GM18873 (cell line): ENCODE data around the gene PRKX.
"Not testable (repeated sequence)": the region's sequence is repeated elsewhere in the genome, so short reads cannot be mapped to it uniquely, and the experiment has no call there.

ENCODE experiments used
- ATAC-seq: cut with Tn5 transposase; IDR thresholded peaks from one replicate; pipeline ENCODE4 v1.9.1; 2021; ENCODE audit warnings: mild to moderate bottlenecking, moderate library complexity, moderate number of reproducible peaks; ENCODE audit not compliant: unreplicated experiment, low FRiP score

The PRKX gene

GRCh38 chrX:3663576-3664250, 49.7 kb downstream of the PRKX start:
- not testable (repeated sequence) for ATAC-seq

- no peak for ATAC-seq
Measured at GRCh38 chrX:3659761-3660160, 53.7 kb downstream of the PRKX start.

DNA sequence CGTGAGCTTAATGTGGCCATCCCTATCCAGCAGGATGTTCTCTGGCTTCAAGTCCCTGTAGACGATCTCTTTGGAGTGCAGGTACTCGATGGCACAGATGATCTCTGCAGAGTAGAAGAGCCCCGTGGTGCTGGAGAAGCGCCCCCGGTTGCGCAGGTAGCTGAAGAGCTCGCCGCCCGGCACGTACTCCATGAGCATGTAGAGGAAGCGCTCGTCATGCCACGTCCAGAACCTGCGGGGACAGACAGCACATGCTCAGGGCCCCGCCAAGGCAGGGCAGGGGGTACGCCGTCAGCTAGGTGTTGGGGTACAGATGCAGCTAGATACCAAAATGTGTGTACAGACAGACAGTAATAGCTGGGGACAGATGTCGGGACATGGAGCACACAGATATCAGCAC, 58.3 kb downstream of the PRKX start:
- no peak for ATAC-seq

DNA sequence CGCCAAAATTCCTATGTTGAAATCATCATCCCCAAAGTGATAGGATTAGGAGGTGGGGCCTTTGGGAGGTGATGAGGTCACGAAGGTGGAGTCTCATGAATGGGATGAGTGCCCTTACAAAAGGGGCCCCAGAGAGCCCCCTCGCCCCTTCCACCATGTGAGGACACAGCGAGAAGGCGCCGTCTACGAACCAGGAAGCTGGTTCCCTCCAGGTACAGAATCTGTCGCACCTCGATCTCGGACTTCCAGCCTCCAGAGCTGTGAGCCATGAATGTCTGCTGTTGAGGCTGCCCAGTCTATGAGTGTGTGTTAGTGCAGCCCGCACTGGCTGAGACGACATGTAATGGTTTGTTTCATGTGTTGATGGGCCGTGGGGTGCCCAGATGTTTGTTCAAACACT, 60.3 kb downstream of the PRKX start:
- no peak for ATAC-seq

- ATAC-seq = no peak
Measured at GRCh38 chrX:3651277-3651676, 62.2 kb downstream of the PRKX start.

- ATAC-seq = no peak
Measured at GRCh38 chrX:3648084-3648483, 65.4 kb downstream of the PRKX start.

DNA sequence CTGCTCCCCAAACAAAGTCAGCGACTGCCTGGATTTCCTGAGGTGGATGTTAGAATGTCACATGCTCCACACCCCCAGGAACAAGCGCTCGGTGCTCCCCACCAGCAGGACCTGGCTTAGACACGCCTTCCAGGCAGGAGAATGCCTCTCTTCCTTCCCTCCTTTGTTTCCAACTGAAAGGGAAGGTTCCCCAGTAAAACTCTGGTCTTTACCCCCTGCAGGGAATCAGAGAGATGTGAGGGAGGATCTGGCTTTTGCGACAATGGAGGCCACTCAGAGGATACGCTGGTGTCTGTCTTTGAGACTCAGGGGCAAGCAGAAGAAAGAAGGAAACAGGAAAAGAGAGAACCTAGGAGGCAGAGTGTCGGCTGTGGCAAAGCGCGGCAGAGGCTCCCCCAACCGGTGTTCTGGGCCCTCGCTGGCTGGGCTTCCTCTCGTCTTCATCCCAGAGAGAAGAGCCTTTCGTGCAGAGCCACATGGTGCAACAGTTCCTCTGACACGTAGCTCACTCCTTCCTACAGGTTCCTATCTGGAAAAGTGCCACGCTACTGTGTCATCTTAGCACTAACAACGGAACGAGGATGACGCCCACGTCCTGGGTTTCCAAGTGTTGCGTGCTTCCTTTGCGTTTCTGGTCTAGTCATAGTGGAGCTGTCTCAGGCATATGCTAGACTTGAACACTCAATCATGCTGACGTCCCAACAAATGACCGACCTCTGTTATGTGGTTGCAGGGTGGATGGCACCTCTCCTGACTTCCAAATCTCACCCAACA, 73.4 kb downstream of the PRKX start:
- ATAC-seq = not testable (repeated sequence)

DNA sequence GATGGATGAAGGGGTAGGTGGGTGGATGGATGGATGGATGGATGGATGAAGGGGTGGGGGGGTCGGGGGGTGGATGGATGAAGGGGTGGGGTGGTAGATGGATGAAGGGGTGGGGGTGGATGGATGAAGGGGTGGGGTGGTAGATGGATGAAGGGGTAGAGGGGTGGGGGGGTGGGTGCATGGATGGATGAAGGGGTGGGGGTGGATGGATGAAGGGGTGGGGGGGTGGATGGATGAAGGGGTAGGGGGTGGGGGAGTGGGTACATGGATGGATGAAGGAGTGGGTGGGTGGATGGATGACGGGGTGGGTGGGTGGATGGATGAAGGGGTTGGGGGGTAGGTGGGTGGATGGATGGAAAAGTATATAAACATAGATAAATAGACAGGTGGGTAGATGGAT, 74.2 kb downstream of the PRKX start:
- ATAC-seq = no peak

GRCh38 chrX:3638280-3638873, 75.1 kb downstream of the PRKX start:
- no peak for ATAC-seq

- ATAC-seq = no peak
Measured at GRCh38 chrX:3636803-3637202, 76.6 kb downstream of the PRKX start.

DNA sequence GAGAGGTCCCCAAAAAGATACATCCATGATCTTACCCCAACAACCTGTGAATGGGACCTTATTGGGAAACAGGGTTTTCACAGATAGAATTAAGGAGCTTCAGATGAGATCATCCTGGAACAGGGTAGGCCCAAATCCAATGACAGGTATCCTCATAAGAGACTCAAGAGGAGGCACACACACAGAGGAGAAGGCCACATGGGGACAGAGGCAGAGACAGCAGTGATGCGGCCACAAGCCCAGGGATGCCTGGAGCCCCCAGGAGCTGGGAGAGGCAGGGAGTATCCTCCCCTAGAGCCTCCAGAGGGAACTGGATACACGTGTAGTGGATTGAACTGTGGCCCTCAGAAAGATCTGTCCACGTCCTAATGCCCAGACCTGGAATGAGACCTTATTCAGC, 82.3 kb downstream of the PRKX start:
- no peak for ATAC-seq

DNA sequence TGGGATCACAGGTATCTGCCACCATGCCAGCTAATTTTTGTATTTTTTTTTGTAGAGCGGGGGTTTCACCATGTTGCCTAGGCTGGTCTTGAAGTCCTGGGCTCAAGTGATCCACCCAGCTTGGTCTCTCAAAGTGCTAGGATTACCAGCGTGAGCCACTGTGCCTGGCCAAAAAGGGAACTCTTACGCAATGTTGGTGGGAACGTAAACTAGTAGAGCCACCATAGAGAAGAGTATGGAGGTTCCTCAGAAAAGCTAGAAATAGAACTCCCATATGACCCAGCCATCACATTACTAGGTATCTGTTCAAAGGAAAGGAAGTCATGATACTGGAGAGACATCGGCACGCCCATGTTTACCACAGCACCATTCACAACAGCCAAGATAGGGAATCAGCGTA, 85.9 kb downstream of the PRKX start:
- ATAC-seq = no peak

GRCh38 chrX:3621414-3621813, 92.0 kb downstream of the PRKX start:
- ATAC-seq = no peak

DNA sequence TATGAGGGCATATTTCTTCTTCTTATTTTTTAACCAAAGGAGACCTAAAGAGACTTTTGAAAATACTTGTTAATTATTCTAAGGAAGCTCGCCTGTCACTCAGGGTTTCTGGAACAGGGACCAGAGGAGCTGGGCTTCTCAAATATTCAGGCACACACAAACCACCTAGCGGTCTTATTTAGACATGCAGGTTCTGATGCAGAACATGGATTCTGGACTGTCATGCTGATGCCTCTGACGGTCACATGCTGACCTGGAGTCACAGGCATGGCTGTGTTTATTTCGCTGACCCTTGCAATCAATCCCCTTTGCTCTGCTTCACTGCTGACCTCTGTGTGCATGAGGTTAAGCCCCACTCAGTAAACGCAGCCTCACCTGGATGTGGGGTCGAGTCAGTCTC, 101.7 kb downstream of the PRKX start:
- not testable (repeated sequence) for ATAC-seq

DNA sequence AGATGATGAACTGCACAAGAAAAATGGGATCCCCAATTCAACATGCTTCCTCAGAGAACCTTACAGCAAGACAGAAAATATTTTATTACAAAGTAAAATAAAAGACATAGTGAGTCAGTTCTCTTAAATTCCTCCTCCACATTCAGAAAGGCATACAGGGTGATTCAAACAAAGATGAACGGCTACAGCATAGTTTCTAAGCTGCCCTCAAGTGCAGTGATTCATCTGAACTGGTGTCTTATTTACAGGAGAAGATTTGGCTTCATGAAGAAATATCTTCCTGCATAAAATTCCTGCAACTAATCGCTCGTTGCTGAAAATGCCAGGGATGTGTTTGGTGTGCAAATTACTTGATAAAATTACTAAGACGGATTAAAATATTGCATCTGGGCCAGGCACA, 103.6 kb downstream of the PRKX start:
- ATAC-seq = no peak

DNA sequence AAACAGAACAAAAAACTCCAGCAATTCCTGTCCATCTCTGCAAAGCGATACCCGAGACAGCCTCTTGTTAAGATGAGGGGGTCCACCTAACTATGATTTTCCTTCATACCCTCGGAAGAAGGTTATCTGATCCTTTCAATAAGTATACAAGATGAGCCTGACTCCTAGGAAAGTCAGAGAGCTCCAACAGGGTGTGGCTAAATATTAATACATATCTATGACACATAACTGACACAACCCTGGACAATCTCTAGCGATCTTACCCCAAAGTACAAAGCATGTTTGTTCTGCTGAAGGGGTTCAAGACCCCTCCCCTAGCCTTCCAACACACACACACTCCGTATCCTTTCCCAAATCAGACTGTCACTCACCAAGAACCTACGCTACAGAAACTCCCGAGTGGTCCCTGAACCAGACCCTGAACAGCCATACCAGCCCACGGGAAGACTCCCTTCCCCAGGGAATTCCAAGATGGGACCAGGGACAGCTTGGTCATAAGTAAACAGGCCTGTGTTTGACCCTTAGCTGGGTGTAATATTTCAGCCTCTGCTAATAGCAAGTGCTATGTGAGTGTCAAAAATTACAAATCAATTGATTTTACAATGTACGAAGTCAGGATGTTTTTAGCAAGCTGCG, 110.3 kb downstream of the PRKX start:
- no peak for ATAC-seq

DNA sequence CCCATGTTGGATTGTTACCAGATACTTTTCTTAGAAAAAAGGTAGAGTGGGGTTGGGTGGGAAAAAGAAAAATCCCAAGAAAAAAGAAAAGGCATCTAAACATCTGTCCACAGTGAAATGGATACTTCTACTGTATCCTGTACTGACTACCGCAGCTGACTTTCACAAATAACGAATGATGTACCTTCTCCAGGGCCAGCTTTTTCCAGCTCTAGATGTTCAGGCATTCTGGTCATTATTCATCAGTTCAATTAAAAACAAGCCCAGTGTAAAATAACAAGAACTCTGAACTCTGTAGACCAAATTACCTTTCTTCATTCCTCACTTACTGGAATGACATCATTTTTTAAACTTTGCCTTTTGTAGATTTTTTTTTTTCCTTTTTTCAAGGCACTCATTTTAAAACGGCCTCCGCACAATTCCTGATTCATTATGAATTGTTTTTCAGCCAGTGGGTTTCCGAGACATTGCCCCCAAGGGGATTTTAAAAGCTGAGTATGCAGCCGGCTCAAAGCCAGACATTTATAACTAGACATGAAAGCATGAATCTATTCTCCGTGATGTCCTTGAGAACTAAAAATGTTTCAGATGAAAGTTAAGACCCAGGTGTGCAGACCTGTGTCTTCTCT, 113.5 kb downstream of the PRKX start:
- ATAC-seq = no peak

- no peak for ATAC-seq
Measured at GRCh38 chrX:3598709-3599108, 114.7 kb downstream of the PRKX start.

DNA sequence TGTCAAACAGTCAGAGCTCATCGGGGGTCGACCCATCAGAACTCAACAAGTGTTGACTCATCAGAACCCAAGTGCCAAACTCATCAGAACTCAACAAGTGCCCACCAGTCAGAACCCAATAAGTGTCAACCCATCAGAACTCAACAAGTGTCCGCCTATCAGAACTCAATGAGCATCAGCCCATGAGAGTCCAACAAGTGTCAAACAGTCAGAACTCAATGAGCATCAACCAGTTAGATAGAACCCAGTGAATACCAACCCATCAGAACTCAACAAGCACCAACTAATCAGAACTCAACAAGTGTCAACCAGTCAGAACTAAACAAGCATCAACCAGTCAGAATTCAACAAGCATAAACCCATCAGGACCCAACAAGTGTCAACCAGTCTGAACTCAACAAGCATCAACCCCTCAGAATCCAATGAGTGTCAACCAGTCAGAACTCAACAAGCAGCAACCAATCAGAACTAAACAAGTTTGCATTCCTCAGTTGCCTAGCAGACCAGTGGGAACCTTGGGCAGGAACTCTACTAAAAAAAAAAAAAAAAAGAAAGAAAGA, 115.3 kb downstream of the PRKX start:
- ATAC-seq = no peak

GRCh38 chrX:3592184-3592583, 121.3 kb downstream of the PRKX start:
- ATAC-seq = no peak

- ATAC-seq = no peak
Measured at GRCh38 chrX:3589474-3589873, 124.0 kb downstream of the PRKX start.
